Measurements from ENCODE around the gene LRP5. TPM values are rescaled to one million over a fixed set of nuclear protein-coding genes. Genes with fewer than 3 reads are reported as not detected.

LRP5 gene
- total RNA-seq, 1 donor from 2014 or later: 101 TPM

- DNase-seq (no peak), ATAC-seq (no peak)
- H3K27ac ChIP-seq: no peak overlapping the region
- H3K36me3 ChIP-seq: peaks cover 26% of the 10 kb centered on the region
- intact Hi-C loops (cut with DNase I): no loop called here
- no peak overlapping the region for H3K4me3 ChIP-seq
- no peak for TF ChIP-seq CTCF (IDR thresholded peaks at IDR 0.05)
- H3K4me1 ChIP-seq: no peaks in the 10 kb centered on the region
- no peaks in the 10 kb centered on the region for H3K9me3 ChIP-seq
- H3K27me3 ChIP-seq: no peaks in the 10 kb centered on the region
Measured at GRCh38 chr11:68364581-68364980, 52.2 kb downstream of the LRP5 start.

GRCh38 chr11:68365943-68366435, 53.6 kb downstream of the LRP5 start:
- Histone ChIP-seq H3K27ac (no peak overlapping the region), H3K27me3 (no peaks in the 10 kb centered on the region), H3K4me3 (no peak overlapping the region), H3K4me1 (peaks cover 13% of the 10 kb centered on the region), H3K9me3 (no peaks in the 10 kb centered on the region), H3K36me3 (peaks cover 26% of the 10 kb centered on the region)
- no peak for DNase-seq
- ATAC-seq: no peak
- intact Hi-C loops (cut with DNase I): no loop called here
- TF ChIP-seq CTCF (IDR thresholded peaks at IDR 0.05): no peak

- no peak for DNase-seq
- ATAC-seq: no peak
- Histone ChIP-seq H3K36me3 (peaks cover 16% of the 10 kb centered on the region), H3K4me3 (no peak overlapping the region), H3K9me3 (no peaks in the 10 kb centered on the region), H3K27me3 (no peaks in the 10 kb centered on the region), H3K27ac (no peak overlapping the region), H3K4me1 (peaks cover 24% of the 10 kb centered on the region)
- intact Hi-C loops (cut with DNase I): no loop called here
- TF ChIP-seq CTCF (IDR thresholded peaks at IDR 0.05): no peak
Measured at GRCh38 chr11:68367252-68367651, 54.9 kb downstream of the LRP5 start.

GRCh38 chr11:68369756-68370155, 57.4 kb downstream of the LRP5 start:
- no peak for DNase-seq
- Histone ChIP-seq H3K27me3 (no peaks in the 10 kb centered on the region), H3K27ac (no peak overlapping the region), H3K36me3 (peaks cover 16% of the 10 kb centered on the region), H3K4me3 (no peak overlapping the region), H3K9me3 (no peaks in the 10 kb centered on the region), H3K4me1 (peaks cover 40% of the 10 kb centered on the region)
- no peak for ATAC-seq
- TF ChIP-seq CTCF (IDR thresholded peaks at IDR 0.05): no peak
- intact Hi-C loops (cut with DNase I): no loop called here

GRCh38 chr11:68370211-68371111, 58.1 kb downstream of the LRP5 start:
- H3K4me1 ChIP-seq: peaks cover 47% of the 10 kb centered on the region
- no peak for TF ChIP-seq CTCF (IDR thresholded peaks at IDR 0.05)
- H3K27me3 ChIP-seq: no peaks in the 10 kb centered on the region
- H3K9me3 ChIP-seq: no peaks in the 10 kb centered on the region
- H3K4me3 ChIP-seq: no peak overlapping the region
- intact Hi-C loops (cut with DNase I): no loop called here
- H3K36me3 ChIP-seq: peaks cover 16% of the 10 kb centered on the region
- DNase-seq (no peak), ATAC-seq (peak; percentile 45)
- peak overlapping the region; percentile 30 for H3K27ac ChIP-seq
